Measurements from ENCODE around the gene HAAO.

HAAO gene

DNA sequence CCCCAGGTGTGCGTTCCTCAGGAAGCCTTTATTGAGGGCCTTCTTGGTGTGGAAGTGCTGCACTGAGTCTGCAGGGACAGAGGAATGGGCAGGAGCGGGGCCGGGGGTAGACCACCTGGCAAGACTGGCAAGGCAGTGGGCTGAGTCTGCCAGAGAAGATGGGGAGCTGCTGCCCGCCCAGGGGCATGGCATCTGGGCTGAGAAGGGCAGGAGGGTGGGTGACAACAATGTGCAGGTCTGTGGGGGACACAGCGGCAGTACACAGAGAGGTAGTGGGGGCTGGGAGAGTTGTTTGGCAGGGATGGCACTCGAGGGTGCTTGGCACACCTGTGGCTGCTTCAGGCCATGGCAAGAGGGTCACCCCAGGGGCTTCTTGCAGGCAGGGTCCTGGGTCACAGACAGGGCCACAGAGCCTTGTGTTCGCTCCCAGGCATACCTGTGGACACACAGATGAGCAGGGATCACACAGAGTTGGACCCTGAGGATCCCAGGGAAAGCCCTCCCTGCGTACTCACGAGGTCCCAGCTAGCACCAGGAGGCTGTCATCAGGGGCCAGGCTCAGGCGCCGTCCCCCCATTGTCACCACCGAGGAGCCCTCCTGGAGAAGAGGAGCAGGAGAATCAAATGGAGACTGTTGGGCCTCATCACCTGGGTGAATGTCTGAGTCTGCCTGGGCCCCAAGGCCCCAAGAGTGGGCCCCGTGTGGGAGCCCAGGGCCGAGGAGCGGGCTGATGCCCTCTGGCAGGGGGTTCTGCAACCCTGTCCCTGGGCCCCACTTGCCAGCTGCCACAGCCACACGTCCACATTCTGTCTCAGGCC, 25.1 kb downstream of the HAAO start:
- no peak for DNase-seq

DNA sequence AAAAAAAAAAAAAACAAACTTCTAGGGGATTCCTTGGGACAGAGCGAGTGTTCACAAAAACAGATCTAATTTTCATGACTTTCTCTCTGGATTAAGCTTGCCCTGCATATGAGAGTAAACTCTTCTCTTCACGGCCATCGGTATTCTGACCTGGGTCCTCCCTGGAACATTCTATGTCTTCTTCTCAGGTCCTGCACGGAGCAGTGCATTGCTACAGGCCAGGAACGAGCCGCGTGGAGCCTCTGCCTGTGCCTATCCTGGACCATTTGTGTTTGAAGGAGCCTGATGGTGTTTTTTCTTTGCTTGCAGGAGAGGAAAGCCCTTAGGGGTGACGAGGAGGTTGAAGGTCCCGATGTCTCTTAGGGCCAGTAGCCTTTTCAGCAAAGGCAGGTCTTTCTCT, 26.7 kb downstream of the HAAO start:
- DNase-seq: no peak

DNA sequence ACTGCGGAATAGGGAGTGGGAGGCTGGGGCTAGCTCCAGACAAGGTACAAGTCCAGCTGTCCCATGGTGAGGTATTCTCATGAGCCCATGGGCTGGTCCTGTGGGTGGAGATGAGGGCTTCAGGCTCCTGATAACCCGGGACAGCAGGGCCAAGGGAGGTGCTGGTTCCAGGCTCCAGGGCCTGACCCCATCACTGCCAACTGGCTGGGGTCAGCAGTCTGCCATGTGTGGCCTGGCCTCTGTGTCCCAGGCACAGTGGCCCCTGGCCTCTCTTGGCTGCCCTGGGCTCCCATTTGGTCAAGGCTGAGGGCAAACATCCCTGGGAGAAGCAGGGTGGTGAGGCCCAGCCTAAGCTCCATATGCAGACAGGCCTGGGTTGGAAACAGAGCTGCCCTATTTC, 27.5 kb downstream of the HAAO start:
- no peak for DNase-seq

DNA sequence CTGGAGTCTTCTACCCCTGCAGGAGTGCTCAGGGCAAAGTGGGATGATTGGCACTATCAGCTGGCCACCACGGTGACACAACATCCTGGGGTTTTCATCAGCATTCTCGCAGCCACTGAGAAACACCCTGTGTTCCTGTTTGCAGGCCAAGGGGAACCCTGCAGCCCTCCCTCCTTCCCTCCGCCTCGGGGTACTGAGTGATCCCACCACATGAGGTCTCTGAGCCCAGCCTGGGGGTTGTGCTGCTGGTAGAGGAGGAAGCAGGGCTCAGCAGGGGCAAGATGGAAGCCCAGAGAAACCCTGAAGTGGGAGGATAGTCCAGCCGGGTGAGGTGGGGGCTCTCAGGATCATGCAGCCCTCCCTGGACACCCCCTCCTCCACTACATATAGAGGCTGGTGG, 28.3 kb downstream of the HAAO start, which contains the start of gene OXER1:
OXER1 (minus strand) TSS at position 40 of the 400 bp plus-strand sequence. CDS start 73 bp downstream, outside the sequence.
- DNase-seq: no peak

DNA sequence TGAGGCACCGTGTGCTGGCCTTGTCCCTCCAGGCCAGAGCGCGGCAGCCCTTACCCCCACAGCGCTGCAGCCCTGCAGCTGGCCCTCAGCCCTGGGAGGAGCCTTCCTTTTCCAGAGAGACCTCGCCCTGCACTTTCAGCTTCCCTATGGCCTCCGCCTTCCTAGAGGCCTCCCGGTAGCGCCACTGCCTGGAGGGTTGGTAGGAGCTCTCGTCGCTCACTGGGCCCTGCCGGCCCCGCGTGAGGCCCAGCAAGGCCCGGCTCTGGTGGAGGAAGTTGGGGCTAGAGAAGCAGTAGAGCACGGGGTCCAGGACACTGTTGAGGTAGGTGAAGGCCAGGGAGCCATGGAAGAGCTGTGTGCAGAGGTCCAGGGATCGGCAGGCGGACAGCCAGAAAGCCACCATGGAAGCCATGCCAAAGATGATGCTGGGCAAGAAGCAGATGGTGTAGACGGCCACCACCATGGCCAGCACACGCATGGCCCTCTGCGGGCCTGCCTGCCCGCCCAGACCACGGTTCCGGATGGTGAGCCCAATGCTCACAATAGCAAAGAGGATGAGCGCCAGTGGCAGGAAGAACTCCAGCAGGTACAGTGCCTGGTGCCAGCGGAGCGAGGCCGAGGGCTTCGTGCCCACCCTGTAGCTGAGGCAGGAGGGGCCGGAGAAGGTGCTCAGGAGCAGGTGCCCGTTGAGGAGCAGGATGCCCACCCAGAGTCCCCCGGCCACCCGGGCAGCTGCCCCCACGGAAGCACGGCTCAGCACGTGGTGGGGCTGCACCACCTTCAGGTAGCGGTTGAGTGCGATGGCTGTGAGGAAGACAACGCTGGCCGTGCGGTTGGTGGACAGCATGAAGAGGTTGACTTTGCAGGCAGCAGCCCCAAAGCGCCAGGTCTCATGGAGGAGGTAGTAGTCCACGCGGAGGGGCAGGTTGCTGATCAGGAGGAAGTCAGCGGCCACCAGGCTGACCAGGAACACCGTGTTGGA, 29.3 kb downstream of the HAAO start:
- DNase-seq: no peak

DNA sequence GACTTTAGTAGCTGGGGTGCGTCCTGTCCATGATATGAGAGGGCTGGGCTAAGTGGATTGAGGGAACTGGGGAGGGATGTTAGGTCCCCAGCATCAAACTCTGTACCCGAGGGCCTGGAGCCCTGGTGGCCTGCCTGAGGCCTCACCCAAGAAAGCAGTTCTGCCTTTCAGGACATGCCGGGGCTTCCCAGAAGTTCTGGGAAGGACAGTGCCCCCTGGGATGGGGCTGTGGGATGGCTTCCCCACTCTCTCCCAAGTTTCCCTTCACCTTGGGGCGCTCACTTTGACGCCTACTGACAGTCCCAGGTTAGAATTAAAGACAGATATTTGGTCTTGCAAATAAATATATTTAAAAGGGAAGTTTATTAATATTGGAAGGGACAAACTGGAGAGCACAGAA, 30.2 kb downstream of the HAAO start:
- no peak for DNase-seq

DNA sequence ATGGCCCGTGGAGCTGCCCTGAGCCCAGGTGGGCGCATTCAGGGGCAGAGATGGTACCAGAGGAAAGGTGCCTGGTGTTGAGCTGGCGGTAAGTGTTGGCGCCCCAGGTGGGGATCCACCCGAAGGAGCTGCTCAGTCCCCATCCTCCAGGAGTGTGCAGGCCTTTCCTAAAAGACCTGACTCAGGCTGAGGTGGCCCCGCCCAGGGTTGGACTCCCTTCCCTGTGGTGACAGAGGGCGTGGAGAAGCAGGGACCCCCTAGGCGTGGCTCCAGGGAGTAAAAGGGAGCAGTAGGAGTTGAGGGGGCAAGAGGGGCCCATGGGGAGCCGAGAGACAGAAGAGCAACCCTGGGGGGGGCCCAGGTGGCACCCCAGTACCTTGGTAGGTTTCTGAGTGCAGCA, 30.8 kb downstream of the HAAO start:
- DNase-seq: no peak

DNA sequence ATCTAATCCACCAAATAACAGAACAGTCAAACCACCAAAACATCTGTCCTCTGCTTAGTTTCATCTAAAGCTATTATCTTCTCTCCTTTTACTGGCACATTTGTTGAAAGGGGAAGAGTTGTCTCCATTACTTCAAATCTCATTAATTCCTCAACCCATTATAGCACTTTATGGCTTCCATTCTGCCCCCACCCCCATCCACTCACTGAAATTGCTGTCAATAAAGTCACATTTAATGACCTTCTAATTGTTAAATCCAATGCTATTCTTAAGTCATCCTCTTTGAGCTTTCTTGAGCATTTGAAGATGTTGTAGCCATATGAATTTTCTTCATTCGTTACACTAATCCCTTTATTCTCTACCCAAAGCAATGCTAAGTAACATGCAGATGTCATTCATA, 33.6 kb downstream of the HAAO start:
- DNase-seq: no peak

DNA sequence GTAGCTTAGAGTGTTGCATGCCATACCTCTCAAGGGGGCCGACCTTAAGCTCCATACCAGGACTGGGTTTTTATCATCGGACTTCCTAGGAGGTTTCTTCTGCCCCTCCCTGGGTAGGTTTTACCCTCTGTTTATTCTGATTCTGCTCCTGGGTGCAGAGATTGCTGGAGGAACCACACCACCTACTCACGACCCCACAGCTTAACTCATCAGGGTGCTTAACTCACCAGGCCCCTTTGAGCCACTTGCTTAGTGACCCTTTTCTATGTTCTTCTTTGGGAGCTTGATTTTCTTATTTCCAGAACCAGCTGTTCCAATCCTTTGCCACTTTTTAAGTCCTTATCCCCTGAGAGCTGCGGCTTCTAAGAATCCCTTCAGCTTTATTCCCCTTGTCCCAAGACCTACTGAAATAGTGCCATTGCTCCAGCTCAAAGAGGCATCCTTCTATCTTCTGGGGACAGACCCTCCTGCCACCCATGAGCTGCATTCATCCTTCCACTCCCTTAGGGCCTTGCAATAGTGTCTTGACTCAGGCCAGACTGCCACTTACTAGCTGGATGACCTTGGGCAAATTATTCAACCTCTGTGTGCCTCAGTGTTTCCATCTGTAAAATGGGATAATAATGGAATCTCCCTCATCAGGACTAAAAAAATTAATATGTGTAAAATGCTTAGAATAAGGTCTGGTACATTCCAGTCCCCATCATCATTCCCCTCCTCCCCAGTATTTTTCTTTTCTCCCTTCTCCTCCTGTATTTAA, 34.2 kb downstream of the HAAO start:
- no peak for DNase-seq

DNA sequence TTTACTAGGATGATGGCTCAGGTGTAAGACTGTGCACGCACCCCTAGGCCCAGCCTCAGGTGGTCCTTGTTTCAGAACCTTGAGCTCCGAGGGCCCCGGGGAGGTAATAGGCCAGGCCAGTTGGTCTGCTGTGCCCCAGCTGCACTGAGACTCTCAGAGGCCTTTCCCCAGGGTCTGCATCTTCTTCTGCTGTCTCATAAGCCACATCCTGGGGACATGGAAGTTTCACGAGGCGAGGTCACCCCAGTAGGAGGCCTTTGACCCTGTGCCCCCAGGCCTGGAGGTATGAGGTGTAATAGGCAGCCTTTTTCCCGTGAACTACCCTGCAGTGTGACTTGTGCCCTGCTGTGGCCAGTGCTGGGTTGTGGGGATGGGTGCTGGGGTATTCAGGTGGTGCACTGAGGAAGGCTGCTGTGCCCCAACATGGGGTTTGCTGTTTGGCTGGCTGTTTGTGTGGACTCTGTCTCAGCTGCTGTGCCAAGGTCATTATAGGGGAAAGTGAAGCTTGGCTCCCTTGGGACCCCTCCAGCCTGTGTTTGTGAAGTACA, 35.3 kb downstream of the HAAO start:
- no peak for DNase-seq

DNA sequence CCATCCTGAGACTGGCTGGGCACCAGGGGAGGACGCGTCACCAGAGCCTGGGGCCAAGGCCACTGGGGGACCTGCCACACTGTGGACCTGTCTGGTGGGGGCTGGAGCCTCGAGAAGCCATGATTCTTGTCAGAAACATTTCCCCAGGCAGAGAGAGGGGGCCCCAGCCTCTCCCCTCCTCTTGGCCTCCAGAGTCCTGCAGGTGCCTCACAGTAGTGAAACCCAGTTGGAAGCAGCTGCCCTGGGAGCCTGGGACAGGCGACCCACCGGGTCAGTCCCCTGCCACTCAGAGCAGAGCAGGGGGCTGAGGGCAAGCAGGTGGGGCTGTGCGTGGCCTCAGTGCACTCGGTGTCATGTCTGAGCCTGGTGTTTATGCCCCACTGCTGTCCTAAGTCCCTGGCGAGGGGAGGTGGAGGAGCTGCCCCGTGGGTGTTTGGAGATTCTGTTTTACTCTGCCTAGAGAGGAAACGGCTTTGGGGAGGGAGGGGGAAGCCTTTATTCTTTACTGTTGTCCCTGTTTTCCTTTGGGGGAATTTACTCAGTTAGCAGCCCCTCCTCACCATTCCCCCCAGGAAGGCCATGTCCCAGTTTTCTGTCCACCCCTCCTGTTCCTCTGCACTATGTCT, 36.1 kb downstream of the HAAO start:
- no peak for DNase-seq

DNA sequence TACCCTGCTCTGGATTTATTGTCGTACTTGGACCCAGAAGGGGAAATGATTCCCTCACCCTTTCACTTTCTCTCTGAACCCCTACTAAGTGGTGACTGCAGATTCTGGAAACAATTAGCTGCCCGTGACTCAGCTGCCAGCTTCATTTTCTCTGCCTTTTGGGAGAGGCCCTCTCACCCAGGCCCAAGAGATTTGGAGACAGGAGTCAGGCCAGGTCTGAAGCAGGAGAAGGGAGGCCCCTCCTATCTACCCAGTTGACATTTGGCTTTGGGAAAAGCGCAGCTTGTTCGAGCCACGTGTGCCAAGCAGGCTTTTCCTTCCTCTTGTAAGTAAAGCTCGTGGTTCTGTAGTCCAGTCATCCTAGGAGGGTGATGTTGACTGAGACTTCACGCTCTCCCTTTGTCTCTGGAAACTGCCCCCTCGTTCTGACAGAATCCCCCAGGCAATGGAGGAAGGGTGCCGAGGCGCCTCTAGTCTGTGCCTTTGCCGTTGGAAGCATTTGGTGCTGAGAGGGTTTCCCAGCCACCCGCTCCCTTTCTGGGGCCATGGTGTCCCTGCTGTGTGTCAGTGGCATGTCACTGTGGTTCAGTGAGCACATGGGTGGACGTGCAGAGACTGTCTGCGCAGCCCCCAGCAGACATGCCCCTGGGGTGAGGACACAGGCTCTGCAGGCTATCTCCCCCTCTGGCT, 37.0 kb downstream of the HAAO start:
- no peak for DNase-seq

DNA sequence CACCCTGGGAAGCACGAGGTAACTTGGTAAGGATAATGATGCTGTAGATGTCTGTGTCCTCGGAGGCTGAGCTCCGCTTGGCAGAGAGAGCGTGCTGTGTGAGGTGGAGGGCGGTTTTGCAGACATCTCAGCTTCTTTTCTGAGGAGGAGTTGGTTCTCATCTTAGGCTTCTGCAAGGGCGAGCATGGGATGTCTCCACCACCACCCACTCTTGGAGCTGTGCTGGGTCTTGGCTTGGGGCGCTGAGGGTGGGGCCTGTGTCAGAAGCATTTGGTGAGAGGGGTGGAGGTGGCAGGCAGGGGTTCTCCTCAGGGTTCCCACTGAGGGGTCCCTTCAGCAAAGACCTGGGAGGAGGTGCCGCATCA, 37.6 kb downstream of the HAAO start:
- DNase-seq: no peak

DNA sequence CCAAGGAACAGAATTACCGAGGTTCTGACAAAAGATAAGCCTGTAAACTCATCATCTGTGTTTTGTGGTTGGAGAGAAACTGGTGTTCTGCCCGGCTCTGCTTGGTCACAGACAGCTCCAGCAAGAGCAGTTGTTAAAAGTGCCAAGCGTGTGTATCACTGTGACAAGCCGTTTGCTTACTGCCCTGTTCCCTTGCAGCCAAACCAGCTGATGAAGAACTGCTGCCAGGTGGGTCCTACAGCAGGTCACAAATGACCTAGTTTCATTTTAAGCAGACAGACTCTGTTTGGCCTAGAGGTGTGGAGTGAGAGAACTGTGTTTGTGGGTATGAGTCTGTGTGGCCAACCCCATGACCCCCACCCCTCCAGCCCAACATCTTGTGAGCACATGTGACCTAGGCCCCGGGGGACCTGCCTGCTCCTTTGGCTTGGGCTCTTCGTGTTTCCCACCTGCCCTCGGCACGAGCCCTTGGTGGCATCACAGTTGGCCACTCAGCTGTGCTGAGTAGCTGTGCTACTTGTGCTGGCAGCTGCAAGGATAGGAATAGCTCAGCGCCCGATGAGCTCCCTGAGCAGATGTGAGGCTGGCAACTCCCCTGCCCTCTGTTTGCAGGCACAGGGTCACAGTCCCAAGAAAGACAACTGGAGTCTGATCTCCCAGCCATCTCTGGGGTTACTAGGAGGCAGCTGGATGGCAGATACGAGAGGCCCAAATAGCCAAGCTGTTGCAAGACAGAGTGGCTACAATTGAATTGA, 38.2 kb downstream of the HAAO start:
- DNase-seq: no peak

DNA sequence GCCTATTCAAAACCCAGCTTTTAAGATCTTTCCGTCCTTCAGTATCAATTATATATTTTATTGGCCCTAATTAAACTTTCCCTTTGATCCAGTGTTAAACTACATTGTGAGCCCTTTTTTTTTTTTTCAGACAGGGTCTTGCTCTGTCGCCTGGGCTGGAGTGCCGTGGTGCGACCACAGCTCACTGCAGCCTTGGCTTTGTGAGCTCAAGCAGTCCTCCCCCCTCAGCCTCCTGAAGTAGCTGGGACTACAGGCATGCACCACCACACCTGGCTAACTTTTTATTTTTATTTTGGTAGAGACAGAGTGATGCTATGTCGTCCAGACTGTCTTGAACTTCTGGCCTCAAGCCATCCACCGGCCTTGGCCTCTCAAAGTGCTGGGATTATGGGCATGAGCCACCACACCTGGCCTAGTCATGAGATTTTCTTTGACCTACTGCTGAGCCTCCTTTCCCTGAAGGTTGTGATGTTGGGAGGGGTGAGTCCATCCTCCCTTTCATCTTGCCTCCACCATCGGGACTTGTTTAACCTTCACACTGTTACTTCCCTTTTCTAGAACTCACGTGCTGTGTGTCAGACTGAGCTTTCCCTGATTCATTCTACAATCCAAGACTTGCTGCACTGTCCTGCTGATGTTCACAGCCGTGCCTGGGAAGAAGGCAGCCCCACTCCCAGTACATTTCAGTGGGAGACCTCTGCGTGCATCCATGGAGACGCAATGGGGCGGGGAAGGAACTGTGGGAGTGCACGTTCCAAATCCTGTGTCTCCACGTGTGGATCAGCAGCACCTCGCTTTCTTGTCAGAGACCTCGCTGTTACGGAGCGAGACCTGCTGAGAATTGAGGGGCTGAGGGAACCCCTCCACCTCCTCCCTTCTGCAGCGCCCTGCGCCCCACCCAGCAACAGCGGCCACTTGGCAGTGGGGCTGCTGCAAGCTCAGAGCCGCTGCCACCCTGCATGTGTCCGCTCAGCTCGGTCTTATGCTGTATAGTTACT, 39.3 kb downstream of the HAAO start:
- DNase-seq: no peak

DNA sequence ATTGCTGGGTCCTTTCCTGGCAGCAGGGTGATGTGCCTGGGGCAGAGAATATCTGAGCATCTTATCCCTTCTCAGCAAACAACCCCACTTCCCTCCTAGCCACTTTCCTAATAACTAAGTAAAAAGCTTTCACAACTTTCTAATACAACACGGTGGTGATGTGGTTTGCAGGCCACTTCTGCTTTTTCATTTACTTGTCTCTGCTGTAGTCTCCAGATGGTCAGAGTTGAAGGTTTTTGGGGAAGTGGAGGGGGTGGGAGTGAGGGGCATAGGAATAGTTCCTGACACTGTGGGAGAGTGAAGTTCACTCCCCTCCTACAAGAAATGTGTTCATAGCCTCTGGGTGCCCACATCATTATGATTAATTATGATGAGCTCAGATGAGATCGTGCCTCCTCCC, 40.1 kb downstream of the HAAO start:
- DNase-seq: no peak

DNA sequence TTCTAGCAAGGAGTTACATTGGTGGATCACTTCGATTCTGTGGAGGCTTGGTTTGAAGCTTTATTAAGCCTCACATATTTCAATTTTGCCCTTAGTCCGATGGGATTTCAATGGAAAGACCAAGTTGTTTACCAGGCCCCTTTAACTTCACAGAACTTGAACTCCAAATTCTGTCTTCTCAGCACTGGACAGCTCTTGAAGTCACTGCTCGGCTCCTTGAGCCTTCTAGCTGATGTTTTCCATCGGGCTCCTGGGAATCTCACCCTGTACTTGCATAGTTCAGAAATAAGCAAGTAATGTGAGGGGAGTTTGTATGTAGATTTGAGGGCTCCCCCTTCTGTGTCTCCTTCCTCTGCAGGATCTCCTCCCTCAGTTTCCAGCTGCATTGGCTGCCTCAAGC, 43.5 kb downstream of the HAAO start:
- DNase-seq: no peak

DNA sequence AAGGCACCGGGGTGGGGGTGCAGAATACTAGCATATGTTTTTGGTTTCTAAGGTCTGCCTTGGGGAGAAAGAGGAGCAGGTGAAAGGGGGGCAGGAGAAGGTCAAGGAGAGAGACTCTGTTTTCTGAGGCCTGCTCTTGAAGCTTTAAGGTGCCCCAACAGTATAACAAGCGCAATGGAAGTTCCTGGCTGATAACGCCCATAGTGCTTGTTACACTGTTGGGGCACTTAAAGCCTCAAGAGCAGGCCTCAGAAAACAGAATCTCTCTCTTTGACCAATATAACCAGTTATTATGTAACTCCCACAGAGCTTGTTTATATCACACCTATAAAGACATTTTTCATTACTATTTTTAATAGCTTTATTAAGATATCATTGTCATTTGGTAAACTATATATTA, 45.0 kb downstream of the HAAO start:
- DNase-seq: no peak

DNA sequence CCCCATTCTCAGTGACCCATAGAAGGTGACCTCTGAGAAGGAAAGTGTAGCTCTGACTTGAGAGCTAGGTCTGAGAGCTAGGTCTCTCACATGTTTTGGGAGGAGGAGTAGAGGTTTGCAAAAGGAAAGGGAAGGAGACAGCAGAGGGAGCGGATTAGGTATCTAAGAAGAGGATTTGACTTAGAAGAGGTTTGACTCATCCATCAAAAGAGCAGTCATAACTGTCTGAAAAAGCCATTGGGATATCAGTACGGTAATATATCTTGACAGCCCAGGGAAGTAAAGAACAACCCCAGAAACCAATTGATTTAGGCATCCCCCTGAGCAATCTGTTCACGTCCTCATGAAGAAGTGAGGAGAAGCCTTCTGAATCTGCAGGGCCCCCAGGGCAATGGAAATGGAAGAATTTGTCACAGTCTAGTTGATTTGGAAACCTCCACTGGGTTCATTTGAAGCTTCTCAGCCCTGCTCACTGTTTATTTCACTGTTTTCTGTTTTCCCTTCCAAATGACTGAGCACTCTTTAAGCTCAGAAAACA, 47.8 kb downstream of the HAAO start:
- DNase-seq: no peak

DNA sequence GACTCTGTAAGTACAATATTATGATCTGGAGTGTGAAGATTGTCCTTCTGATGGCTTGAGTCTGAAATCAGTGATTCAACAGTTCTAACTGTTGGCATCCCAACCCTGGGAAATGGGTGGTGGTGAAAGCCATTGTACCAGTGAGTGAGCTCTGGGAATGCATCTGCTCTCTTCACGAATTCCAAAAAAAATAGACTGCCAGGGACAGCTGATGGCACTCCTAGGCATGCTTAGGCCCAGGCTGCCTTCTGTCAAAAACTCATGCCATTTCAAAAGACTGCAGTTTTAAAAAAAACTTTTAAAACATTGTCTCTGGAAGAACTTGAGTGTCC, 48.8 kb downstream of the HAAO start:
- DNase-seq: no peak
